HEK293 (cell line): ENCODE results near the gene KLHL29.

Source experiments
- CTCF ChIA-PET: fragments of 350-600 bp; formaldehyde crosslinking; extraction: SDS; loops from one replicate; lab custom pipeline; 2021; ENCODE audit warnings: antibody characterized with exemption; lab: Yijun Ruan, JAX
- POLR2A ChIA-PET: fragments of 300-600 bp; formaldehyde crosslinking; extraction: SDS; loops from one replicate; lab custom pipeline; 2020; ENCODE audit warnings: antibody characterized with exemption, inconsistent platforms; lab: Yijun Ruan, JAX
- H3K27ac ChIP-seq: fragments of 200-500 bp; sonication (Bioruptor generic); 2 replicates; pipeline ENCODE4 v1.5.1; 2014; ENCODE audit warnings: low read depth, low read length, control low read depth, inconsistent platforms; ENCODE audit errors: extremely low read depth
- H3K36me3 ChIP-seq, 2 experiments: fragments of 200-500 bp in 1 of 2; sonication (Bioruptor generic) in 1 of 2; 1 replicate in 1 of 2; 2 replicates in 1 of 2; pipeline ENCODE4 v1.5.1; 2014 to 2017; ENCODE audit warnings: inconsistent platforms in 2 of 2, low read length in 2 of 2; ENCODE audit not compliant: control insufficient read depth in 2 of 2, insufficient read depth in 1 of 2
- H3K4me1 ChIP-seq: fragments of 200-500 bp; sonication (Bioruptor generic); 2 replicates; pipeline ENCODE4 v1.5.1; 2014; ENCODE audit warnings: mild to moderate bottlenecking, low read length, inconsistent platforms; ENCODE audit not compliant: control insufficient read depth, insufficient read depth
- H3K4me3 ChIP-seq: 2 replicates; pipeline ENCODE4 v1.5.1; 2011; ENCODE audit warnings: low read depth, mild to moderate bottlenecking, control low read depth, low read length, moderate library complexity
- H3K9me3 ChIP-seq: fragments of 200-500 bp; sonication (Bioruptor generic); 2 replicates; pipeline ENCODE4 v1.5.1; 2014; ENCODE audit warnings: low read depth, low read length, inconsistent platforms; ENCODE audit not compliant: control insufficient read depth, insufficient read depth
- AEBP2 ChIP-seq: fragments of 450-650 bp; formaldehyde crosslinking; IDR thresholded peaks from 2 replicates; pipeline ENCODE4 v1.5.1; 2016; ENCODE audit warnings: missing biosample characterization, missing genetic modification characterization, borderline replicate concordance
- ELK4 ChIP-seq: IDR thresholded peaks from 2 replicates; pipeline ENCODE4 v1.6.1; 2011; ENCODE audit warnings: mild to moderate bottlenecking, low read depth, low read length, borderline replicate concordance
- INSM2 ChIP-seq: fragments of 450-650 bp; formaldehyde crosslinking; IDR thresholded peaks from 2 replicates; pipeline ENCODE4 v1.5.1; 2016; ENCODE audit warnings: missing biosample characterization, missing genetic modification characterization
- KLF7 ChIP-seq: fragments of 450-650 bp; formaldehyde crosslinking; IDR thresholded peaks from 2 replicates; pipeline ENCODE4 v1.5.1; 2016; ENCODE audit warnings: missing biosample characterization, missing genetic modification characterization, borderline replicate concordance
- SP7 ChIP-seq: fragments of 450-650 bp; formaldehyde crosslinking; IDR thresholded peaks from 2 replicates; pipeline ENCODE4 v1.5.1; 2016; ENCODE audit warnings: missing biosample characterization, missing genetic modification characterization
- ZBTB8A ChIP-seq: fragments of 450-650 bp; formaldehyde crosslinking; IDR thresholded peaks from 2 replicates; pipeline ENCODE4 v1.5.1; 2016; ENCODE audit warnings: missing biosample characterization, missing genetic modification characterization
- ZIC2 ChIP-seq: fragments of 450-650 bp; formaldehyde crosslinking; IDR thresholded peaks from 2 replicates; pipeline ENCODE4 v1.5.1; 2016; ENCODE audit warnings: missing biosample characterization, missing genetic modification characterization
- ZNF112 ChIP-seq: fragments of 450-650 bp; formaldehyde crosslinking; IDR thresholded peaks from 2 replicates; pipeline ENCODE4 v1.5.0; 2017; ENCODE audit warnings: missing biosample characterization, missing genetic modification characterization
- ZNF155 ChIP-seq: fragments of 450-650 bp; formaldehyde crosslinking; IDR thresholded peaks from 2 replicates; pipeline ENCODE4 v1.5.1; 2016; ENCODE audit warnings: missing biosample characterization, missing genetic modification characterization
- ZNF202 ChIP-seq: fragments of 450-650 bp; formaldehyde crosslinking; IDR thresholded peaks from 2 replicates; pipeline ENCODE4 v1.5.1; 2016; ENCODE audit warnings: missing biosample characterization, missing genetic modification characterization, borderline replicate concordance
- ZNF280C ChIP-seq: fragments of 450-650 bp; formaldehyde crosslinking; IDR thresholded peaks from 2 replicates; pipeline ENCODE4 v1.5.1; 2016; ENCODE audit warnings: missing biosample characterization, missing genetic modification characterization
- ZNF391 ChIP-seq: fragments of 450-650 bp; formaldehyde crosslinking; IDR thresholded peaks from 2 replicates; pipeline ENCODE4 v1.5.1; 2016; ENCODE audit warnings: low read depth, missing biosample characterization, missing genetic modification characterization, borderline replicate concordance
- ZNF394 ChIP-seq: fragments of 450-650 bp; formaldehyde crosslinking; IDR thresholded peaks from 2 replicates; pipeline ENCODE4 v1.5.1; 2016; ENCODE audit warnings: missing biosample characterization, missing genetic modification characterization, mild to moderate bottlenecking, moderate library complexity, borderline replicate concordance
- ZNF398 ChIP-seq: fragments of 450-650 bp; formaldehyde crosslinking; IDR thresholded peaks from 2 replicates; pipeline ENCODE4 v1.5.1; 2017; ENCODE audit warnings: missing biosample characterization, missing genetic modification characterization
- ZNF529 ChIP-seq: fragments of 450-650 bp; formaldehyde crosslinking; IDR thresholded peaks from 2 replicates; pipeline ENCODE4 v1.5.1; 2017; ENCODE audit warnings: missing genetic modification characterization, missing biosample characterization; ENCODE audit not compliant: insufficient replicate concordance
- ZNF561 ChIP-seq: fragments of 450-650 bp; IDR thresholded peaks from 2 replicates; pipeline ENCODE4 v1.5.1; 2018; ENCODE audit warnings: missing biosample characterization, missing genetic modification characterization, borderline replicate concordance
- ZNF660 ChIP-seq: fragments of 450-650 bp; IDR thresholded peaks from 2 replicates; pipeline ENCODE4 v1.5.1; 2018; ENCODE audit warnings: missing biosample characterization, mild to moderate bottlenecking, missing genetic modification characterization
- ZSCAN4 ChIP-seq: fragments of 450-650 bp; formaldehyde crosslinking; IDR thresholded peaks from 2 replicates; pipeline ENCODE4 v1.5.1; 2017; ENCODE audit warnings: missing biosample characterization, missing genetic modification characterization

The KLHL29 gene

GRCh38 chr2:23555944-23556343 lies 171.0 kb downstream of the KLHL29 start (continued):
- TF ChIP-seq INSM2 = no peak
- TF ChIP-seq ZNF561 (tag by site-specific recombination) = no peak

GRCh38 chr2:23556929-23557328 lies 171.9 kb downstream of the KLHL29 start:
- TF ChIP-seq ZSCAN4 (tag by site-specific recombination) (no peak), KLF7 (tag by site-specific recombination) (no peak), ZNF391 (tag by site-specific recombination) (no peak), ZNF529 (tag by site-specific recombination) (no peak), ZNF280C (tag by site-specific recombination) (no peak), SP7 (tag by site-specific recombination) (no peak), ZNF155 (tag by site-specific recombination) (no peak), AEBP2 (no peak), ZBTB8A (no peak), ZNF398 (no peak), ZNF202 (tag by site-specific recombination) (no peak), ZNF660 (tag by site-specific recombination) (no peak), ELK4 (no peak), ZIC2 (tag by site-specific recombination) (no peak), ZNF112 (no peak), ZNF394 (tag by site-specific recombination) (no peak)

More at GRCh38 chr2:23556929-23557328, 171.9 kb downstream of the KLHL29 start:
- CTCF ChIA-PET = no interaction called here
- H3K36me3 ChIP-seq = no peaks in the 10 kb centered on the region
- H3K27ac ChIP-seq = no peak overlapping the region
- POLR2A ChIA-PET = no interaction called here
- no peaks in the 10 kb centered on the region for H3K9me3 ChIP-seq
- no peak overlapping the region for H3K4me3 ChIP-seq
- no peaks in the 10 kb centered on the region for H3K4me1 ChIP-seq
